Measurements from ENCODE around the gene NELFA. TPM values are rescaled to one million over a fixed set of nuclear protein-coding genes. Genes with fewer than 3 reads are reported as not detected.
"Not testable (repeated sequence)": the region's sequence is repeated elsewhere in the genome, so short reads cannot be mapped to it uniquely, and the experiment has no call there.

Gene NELFA
- total RNA-seq, 1 donor from 2014 or later: 22.7 TPM

- H3K4me1 ChIP-seq: no peaks in the 10 kb centered on the region
- no peaks in the 10 kb centered on the region for H3K9me3 ChIP-seq
- intact Hi-C loops (cut with DNase I): no loop called here
- peaks cover 16% of the 10 kb centered on the region for H3K27me3 ChIP-seq
- DNase-seq: no peak
- no peak overlapping the region for H3K27ac ChIP-seq
- no peak for ATAC-seq
- H3K4me3 ChIP-seq: no peak overlapping the region
- TF ChIP-seq, protein P1, sequence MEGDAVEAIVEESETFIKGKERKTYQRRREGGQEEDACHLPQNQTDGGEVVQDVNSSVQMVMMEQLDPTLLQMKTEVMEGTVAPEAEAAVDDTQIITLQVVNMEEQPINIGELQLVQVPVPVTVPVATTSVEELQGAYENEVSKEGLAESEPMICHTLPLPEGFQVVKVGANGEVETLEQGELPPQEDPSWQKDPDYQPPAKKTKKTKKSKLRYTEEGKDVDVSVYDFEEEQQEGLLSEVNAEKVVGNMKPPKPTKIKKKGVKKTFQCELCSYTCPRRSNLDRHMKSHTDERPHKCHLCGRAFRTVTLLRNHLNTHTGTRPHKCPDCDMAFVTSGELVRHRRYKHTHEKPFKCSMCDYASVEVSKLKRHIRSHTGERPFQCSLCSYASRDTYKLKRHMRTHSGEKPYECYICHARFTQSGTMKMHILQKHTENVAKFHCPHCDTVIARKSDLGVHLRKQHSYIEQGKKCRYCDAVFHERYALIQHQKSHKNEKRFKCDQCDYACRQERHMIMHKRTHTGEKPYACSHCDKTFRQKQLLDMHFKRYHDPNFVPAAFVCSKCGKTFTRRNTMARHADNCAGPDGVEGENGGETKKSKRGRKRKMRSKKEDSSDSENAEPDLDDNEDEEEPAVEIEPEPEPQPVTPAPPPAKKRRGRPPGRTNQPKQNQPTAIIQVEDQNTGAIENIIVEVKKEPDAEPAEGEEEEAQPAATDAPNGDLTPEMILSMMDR (IDR thresholded peaks at IDR 0.05): no peak
- H3K36me3 ChIP-seq: no peaks in the 10 kb centered on the region
Observed at GRCh38 chr4:2025817-2026216, 17.0 kb upstream of the NELFA start.

DNA sequence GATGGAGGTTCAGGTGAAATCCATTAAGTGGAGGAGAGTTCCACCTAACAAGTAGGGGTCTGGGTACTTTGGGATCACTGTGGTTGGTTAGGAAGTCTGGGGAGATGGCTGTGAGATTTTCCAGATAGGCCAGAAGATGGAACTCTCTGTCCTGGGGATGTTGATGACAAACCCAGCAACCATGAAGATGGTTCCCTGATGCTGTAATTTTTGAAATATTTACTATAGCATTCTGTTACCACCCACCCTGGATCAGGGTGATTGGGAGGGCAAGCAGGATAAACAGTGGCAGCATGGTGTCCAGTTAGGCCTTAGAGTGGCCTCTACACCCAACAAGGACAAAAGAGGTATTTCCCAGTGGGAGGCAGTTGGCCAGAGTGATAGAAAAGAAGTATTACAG is 15.9 kb upstream of the NELFA start:
- intact Hi-C loops (cut with DNase I): no loop called here
- no peak for DNase-seq
- no peak for ATAC-seq
- Histone ChIP-seq H3K4me3 (no peak overlapping the region), H3K36me3 (no peaks in the 10 kb centered on the region), H3K27me3 (peaks cover 17% of the 10 kb centered on the region), H3K4me1 (no peaks in the 10 kb centered on the region), H3K27ac (no peak overlapping the region), H3K9me3 (no peaks in the 10 kb centered on the region)
- TF ChIP-seq, protein P1 (IDR thresholded peaks at IDR 0.05): no peak

DNA sequence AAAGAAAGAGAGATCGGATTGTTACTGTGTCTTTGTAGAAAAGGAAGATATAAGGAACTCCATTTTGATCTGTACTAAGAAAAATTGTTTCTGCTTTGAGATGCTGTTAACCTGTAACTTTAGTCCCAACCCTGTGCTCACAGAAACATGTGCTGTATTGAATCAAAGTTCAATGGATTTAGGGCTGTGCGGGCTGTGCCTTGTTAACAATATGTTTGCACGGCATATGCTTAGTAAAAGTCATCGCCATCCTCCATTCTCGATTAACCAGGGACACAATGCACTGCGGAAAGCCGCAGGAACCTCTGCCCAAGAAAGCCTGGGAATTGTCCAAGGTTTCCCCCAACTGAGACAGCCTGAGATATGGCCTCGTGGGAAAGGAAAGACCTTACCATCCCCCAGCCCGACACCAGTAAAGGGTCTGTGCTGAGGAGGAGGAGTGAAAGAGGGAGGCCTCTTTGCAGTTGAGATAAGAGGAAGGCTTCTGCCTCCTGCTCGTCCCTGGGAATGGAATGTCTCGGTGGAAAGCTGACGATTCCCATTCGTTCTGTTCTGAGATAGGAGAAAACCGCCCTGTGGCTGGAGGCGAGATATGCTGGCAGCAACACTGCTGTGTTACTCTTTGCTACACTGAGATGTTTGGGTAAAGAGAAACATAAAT is 12.7 kb upstream of the NELFA start:
- ATAC-seq; H3K4me1 ChIP-seq; H3K36me3 ChIP-seq; DNase-seq; H3K4me3 ChIP-seq; H3K9me3 ChIP-seq; H3K27ac ChIP-seq; intact Hi-C loops (cut with DNase I): not testable (repeated sequence)
- peaks cover 24% of the 10 kb centered on the region for H3K27me3 ChIP-seq

GRCh38 chr4:2015008-2015407 is 6.2 kb upstream of the NELFA start:
- no peak overlapping the region for H3K4me3 ChIP-seq
- no peaks in the 10 kb centered on the region for H3K9me3 ChIP-seq
- H3K27ac ChIP-seq: no peak overlapping the region
- TF ChIP-seq, protein P1 (IDR thresholded peaks at IDR 0.05): no peak
- H3K27me3 ChIP-seq: peaks cover 7% of the 10 kb centered on the region
- no peaks in the 10 kb centered on the region for H3K36me3 ChIP-seq
- intact Hi-C loops (cut with DNase I): no loop called here
- DNase-seq (no peak), ATAC-seq (no peak)
- H3K4me1 ChIP-seq: peaks cover 5% of the 10 kb centered on the region

- no peaks in the 10 kb centered on the region for H3K27me3 ChIP-seq
- H3K4me1 ChIP-seq: peaks cover 20% of the 10 kb centered on the region
- no peaks in the 10 kb centered on the region for H3K36me3 ChIP-seq
- DNase-seq (peak; percentile 61), ATAC-seq (no peak)
- H3K9me3 ChIP-seq: no peaks in the 10 kb centered on the region
- intact Hi-C loops (cut with DNase I): no loop called here
- H3K4me3 ChIP-seq: no peak overlapping the region
- TF ChIP-seq, protein P1 (IDR thresholded peaks at IDR 0.05): no peak
- no peak overlapping the region for H3K27ac ChIP-seq
Observed at GRCh38 chr4:2011583-2011982, 2.8 kb upstream of the NELFA start.

- Histone ChIP-seq H3K4me1 (peaks cover 20% of the 10 kb centered on the region), H3K4me3 (peak overlapping the region; percentile 71), H3K9me3 (no peaks in the 10 kb centered on the region), H3K27ac (peak overlapping the region; percentile 99), H3K27me3 (no peaks in the 10 kb centered on the region), H3K36me3 (peaks cover 15% of the 10 kb centered on the region)
- DNase-seq: peak; percentile 86
- intact Hi-C loops (cut with DNase I): no loop called here
- ATAC-seq: peak; percentile 63
- TF ChIP-seq, protein P1 (IDR thresholded peaks at IDR 0.05): peak; percentile 9
Observed at GRCh38 chr4:2009651-2010233, 968 bp upstream of the NELFA start.

All from upper lobe of right lung (tissue), 1 donor.